K562 (cell line): ENCODE results near the gene B4GALNT3. TPM values are rescaled to one million over a fixed set of nuclear protein-coding genes. Genes with fewer than 3 reads are reported as not detected.

Source experiments
- ATAC-seq: fragments of 200-7000 bp; cut with Tn5 transposase; 3 replicates; pipeline ENCODE4 v1.9.1; 2020; ENCODE audit warnings: moderate library complexity
- BruUV-seq: library from RNA; stranded (reverse); fragments of 400-500 nt; replicated peaks from 2 replicates; lab custom pipeline; 2021; lab: Mats Ljungman, UMichigan
- CTCF ChIA-PET: fragments of 300-600 bp; formaldehyde crosslinking; extraction: SDS; loops from one replicate; lab custom pipeline; 2021; ENCODE audit warnings: low intra/inter-chr PET ratio; lab: Yijun Ruan, JAX
- POLR2A ChIA-PET: fragments of 300-600, 350-650 bp; sonication (Branson Sonifier 250); formaldehyde crosslinking; extraction: SDS; loops from one replicate; lab custom pipeline; 2021; ENCODE audit warnings: antibody characterized with exemption, inconsistent platforms; lab: Yijun Ruan, JAX
- DNase-seq, 4 experiments: peaks; one replicate each; pipeline versions ENCODE4 v3.0.0 to v3.0.0-alpha.2; 2011 to 2018; ENCODE audit warnings: low spot score in 3 of 4, mixed read lengths in 3 of 4; ENCODE audit errors: extremely low read depth in 1 of 4
- FAIRE-seq: peaks from 2 replicates; lab custom pipeline; 2011; peaks lifted over from hg19 to GRCh38; lab: Jason Lieb, UNC
- H2AFZ ChIP-seq: 2 replicates; pipeline ENCODE4 v1.6.0; 2011; ENCODE audit warnings: low read depth, low read length, control low read depth, inconsistent platforms
- H3K27ac ChIP-seq: fragments of 200-600 bp; 3 replicates; pipeline ENCODE4 v1.8.0; 2011; ENCODE audit warnings: low read depth, mild to moderate bottlenecking, control low read depth, inconsistent platforms, low read length, moderate library complexity, mixed read lengths; ENCODE audit errors: extremely low read depth
- H3K27me3 ChIP-seq, 2 experiments: fragments of 300-600 bp in 1 of 2; 2 replicates in 1 of 2; 3 replicates in 1 of 2; pipeline versions ENCODE4 v1.6.0 to v1.8.0; 2011; ENCODE audit warnings: inconsistent platforms in 2 of 2, low read length in 2 of 2, mild to moderate bottlenecking in 1 of 2, mixed read lengths in 1 of 2, moderate library complexity in 1 of 2; ENCODE audit not compliant: control insufficient read depth in 2 of 2, insufficient read depth in 2 of 2
- H3K36me3 ChIP-seq: fragments of 300-600 bp; 3 replicates; pipeline ENCODE4 v1.8.0; 2011; ENCODE audit warnings: mild to moderate bottlenecking, low read length, inconsistent platforms; ENCODE audit not compliant: control insufficient read depth, insufficient read depth
- H3K4me1 ChIP-seq, 2 experiments: fragments of 200-600 bp in 1 of 2; replicated peaks in 1 of 2; 2 replicates in 1 of 2; 3 replicates in 1 of 2; pipeline versions ENCODE4 v1.5.1 to v1.8.0; 2011; ENCODE audit warnings: inconsistent platforms in 2 of 2, low read length in 2 of 2, mild to moderate bottlenecking in 1 of 2, mixed read lengths in 1 of 2, moderate library complexity in 1 of 2; ENCODE audit not compliant: control insufficient read depth in 2 of 2, insufficient read depth in 2 of 2
- H3K4me2 ChIP-seq: 2 replicates; pipeline ENCODE4 v1.6.1; 2011; ENCODE audit warnings: low read length, control low read depth, inconsistent platforms, mixed read lengths; ENCODE audit not compliant: insufficient read depth
- H3K4me3 ChIP-seq: fragments of 200-600 bp; sonication (generic), shearing (Covaris generic); 2 replicates; pipeline ENCODE4 v1.5.1; 2016; ENCODE audit warnings: control low read depth, inconsistent platforms
- H3K79me2 ChIP-seq: fragments of 200-600 bp; 3 replicates; pipeline ENCODE4 v1.8.0; 2011; ENCODE audit warnings: low read length, inconsistent platforms; ENCODE audit not compliant: control insufficient read depth, insufficient read depth
- H3K9ac ChIP-seq, 2 experiments: 2 replicates each; pipeline versions ENCODE4 v1.6.0 to v1.6.1; 2011; ENCODE audit warnings: low read depth in 2 of 2, low read length in 2 of 2, control low read depth in 1 of 2, inconsistent platforms in 1 of 2, mild to moderate bottlenecking in 1 of 2, mixed read lengths in 1 of 2; ENCODE audit not compliant: insufficient read depth in 1 of 2
- H3K9me1 ChIP-seq: one replicate; pipeline ENCODE4 v1.6.0; 2011; ENCODE audit warnings: inconsistent platforms, mild to moderate bottlenecking, low read length, moderate library complexity; ENCODE audit not compliant: control insufficient read depth, insufficient read depth
- H3K9me3 ChIP-seq: replicated peaks from 2 replicates; pipeline ENCODE4 v1.5.1; 2011; ENCODE audit warnings: low read depth, low read length, inconsistent platforms; ENCODE audit not compliant: control insufficient read depth, insufficient read depth
- H4K20me1 ChIP-seq: replicated peaks from 2 replicates; pipeline ENCODE4 v1.6.1; 2011; ENCODE audit warnings: low read length, inconsistent platforms, mixed read lengths; ENCODE audit not compliant: control insufficient read depth, insufficient read depth
- CREBBP ChIP-seq: IDR thresholded peaks from one replicate; pipeline ENCODE4 v1.6.1; 2012; ENCODE audit warnings: low read depth, mild to moderate bottlenecking, control low read depth, inconsistent platforms, low read length
- ETS2 ChIP-seq: IDR thresholded peaks from 2 replicates; pipeline ENCODE4 v1.6.1; 2016; ENCODE audit warnings: borderline replicate concordance, missing genetic modification characterization, mild to moderate bottlenecking, moderate library complexity, missing compliant biosample characterization; ENCODE audit not compliant: poor library complexity, severe bottlenecking
- FOXP1 ChIP-seq: sonication (generic); formaldehyde crosslinking; IDR thresholded peaks from 2 replicates; pipeline ENCODE4 v1.8.0; 2022; ENCODE audit warnings: mild to moderate bottlenecking, missing genetic modification reagents
- HDAC8 ChIP-seq: fragments of 450-650 bp; IDR thresholded peaks from 2 replicates; pipeline ENCODE4 v1.6.1; 2016; ENCODE audit warnings: mild to moderate bottlenecking, missing genetic modification characterization, moderate library complexity, missing compliant biosample characterization
- JUN ChIP-seq, 2 experiments: sonication (generic) in 1 of 2; formaldehyde crosslinking in 1 of 2; IDR thresholded peaks; 2 replicates each; pipeline versions ENCODE4 v1.6.1 to v1.8.0; 2012 to 2022; ENCODE audit warnings: borderline replicate concordance in 2 of 2, mild to moderate bottlenecking in 2 of 2, improper control_type of control experiment in 1 of 2, low read depth in 1 of 2, low read length in 1 of 2, missing genetic modification reagents in 1 of 2
- MAX ChIP-seq: sonication (generic); formaldehyde crosslinking; IDR thresholded peaks from 2 replicates; pipeline ENCODE4 v1.9.0; 2022; ENCODE audit warnings: mild to moderate bottlenecking, missing genetic modification reagents
- XRCC4 ChIP-seq: IDR thresholded peaks from one replicate; pipeline ENCODE4 v1.6.1; 2011; ENCODE audit not compliant: insufficient read depth, insufficient read length; ENCODE audit errors: extremely low read depth
- ZNF77 ChIP-seq: fragments of 250-450 bp; sonication (Bioruptor Pico); IDR thresholded peaks from 2 replicates; pipeline ENCODE4 v1.5.0; 2020
- WGBS: fragments of 100-300 bp; shearing (Covaris generic); methylation state at CpG from one replicate; pipeline ENCODE4 v1.1.6; 2016; ENCODE audit warnings: low coverage, mixed read lengths; ENCODE audit not compliant: insufficient coverage; ENCODE audit errors: missing lambda C conversion rate; 5-methylcytosine and 5-hydroxymethylcytosine counted together
- in situ Hi-C: fragments of 300-500 bp; cut with MboI; formaldehyde crosslinking; loops from 4 replicates; pipeline ENCODE4 v1.15.0; 2018; ENCODE audit warnings: inconsistent platforms, mixed read lengths
- intact Hi-C: fragments of 100-400 bp; cut with micrococcal nuclease; formaldehyde crosslinking; loops from 2 replicates; pipeline ENCODE4 v1.14.2; 2022
- polyA plus RNA-seq, 8 experiments: library from polyadenylated mRNA; depleted of rRNA in 4 of 8; stranded (reverse) in 5 of 8; unstranded in 3 of 8; fragments of >200 nt; fragmentation: Nextera tagmentation in 2 of 8; fragmentation: Illumina TruSeq in 1 of 8; extraction: Ambion mirVana in 2 of 8; extraction: Trizol in 1 of 8; gene quantifications; 2 replicates each; pipeline versions ENCODE4 v1.2.1 to v1.2.3, GENCODE V29; 2011 to 2014; ENCODE audit warnings: inconsistent platforms in 1 of 8, missing spikeins in 1 of 8
- total RNA-seq, 7 experiments: library from RNA; depleted of rRNA in 6 of 7; stranded (reverse); fragments of >200 nt in 6 of 7; fragmentation: Illumina TruSeq in 2 of 7; extraction: Trizol in 2 of 7; gene quantifications; 2 replicates each; pipeline versions ENCODE4 v1.2.1 to v1.2.3, GENCODE V29; 2011 to 2021; ENCODE audit warnings: low replicate concordance in 1 of 7
- TF ChIP-seq, protein P1 (sequence below): sonication (generic); formaldehyde crosslinking; IDR thresholded peaks from 2 replicates; pipeline ENCODE4 v1.9.0; 2022; ENCODE audit warnings: mild to moderate bottlenecking, missing genetic modification reagents

B4GALNT3 gene
- total and polyA plus RNA-seq, 9 of the 15 experiments (the other 6 are each of a cell fraction or from before 2014, with no cell fraction given), result 0.04 to 0.36 (median 0.10) TPM; not detected in 6

DNA sequence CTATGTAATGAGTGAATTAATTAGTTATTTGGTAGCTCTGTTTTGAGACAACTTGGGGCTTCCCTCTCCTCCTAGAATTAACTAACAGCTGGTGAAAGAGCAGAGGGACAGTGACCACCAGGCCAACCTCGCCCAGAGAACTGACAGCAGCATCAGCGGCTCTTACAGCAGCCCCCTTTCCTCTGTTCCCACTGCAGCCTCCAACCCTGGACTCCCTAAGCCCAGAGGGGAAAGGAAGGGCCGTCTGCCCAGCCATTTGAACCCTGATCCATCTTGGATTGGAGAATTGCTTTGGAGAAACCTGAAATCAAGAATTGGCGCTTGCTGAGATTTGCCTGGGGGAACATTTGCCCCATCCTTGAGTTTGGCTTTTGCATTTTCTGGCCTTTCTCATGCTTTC lies 45.5 kb downstream of the B4GALNT3 start:
- DNase-seq (no peak), FAIRE-seq (no peak), ATAC-seq (no peak)
- no peaks in the 10 kb centered on the region for H3K4me1 ChIP-seq
- no peak overlapping the region for H3K9ac ChIP-seq
- in situ Hi-C loops (no loop called here), intact Hi-C loops (no loop called here)
- CTCF ChIA-PET, result no interaction called here
- no peaks in the 10 kb centered on the region for H3K9me1 ChIP-seq
- no TSS peak for BruUV-seq
- no peaks in the 10 kb centered on the region for H3K79me2 ChIP-seq
- peaks cover 15 to 53% of the 10 kb centered on the region in 2 experiments for H3K27me3 ChIP-seq
- H3K36me3 ChIP-seq, result no peaks in the 10 kb centered on the region
- TF ChIP-seq MAX (CRISPR knock-in tag) (no peak), HDAC8 (tag) (no peak)
- H4K20me1 ChIP-seq, result 0 out of 2 replicates have a peak, but pooled peaks cover 4% of the 10 kb centered on the region
- no peak overlapping the region for H3K27ac ChIP-seq
- H3K9me3 ChIP-seq, result no peaks in the 10 kb centered on the region
- POLR2A ChIA-PET, result no interaction called here
- no peak overlapping the region for H3K4me2 ChIP-seq
- H2AFZ ChIP-seq, result no peak overlapping the region
- 0% methylated on average over 2 of the region's 4 CpGs for WGBS
- no peak overlapping the region for H3K4me3 ChIP-seq

- H3K9me1 ChIP-seq, result no peaks in the 10 kb centered on the region
- H3K27ac ChIP-seq, result no peak overlapping the region
- ATAC-seq (no peak), DNase-seq (no peak), FAIRE-seq (no peak)
- H3K79me2 ChIP-seq, result no peaks in the 10 kb centered on the region
- intact Hi-C loops (no loop called here), in situ Hi-C loops (no loop called here)
- 8% methylated on average over 7 of the region's 9 CpGs for WGBS
- no peak overlapping the region for H3K9ac ChIP-seq
- 0 out of 2 replicates have a peak, but pooled peaks cover 4% of the 10 kb centered on the region for H4K20me1 ChIP-seq
- ChIA-PET CTCF (no interaction called here), POLR2A (interaction anchor here (0.7 kb wide), 1 partner anchor 19 kb away, joined by 4 read pairs; no protein-coding TSS in a partner anchor)
- no peak overlapping the region for H3K4me3 ChIP-seq
- H3K9me3 ChIP-seq, result no peaks in the 10 kb centered on the region
- TF ChIP-seq CREBBP, result no peak
- no peak for TF ChIP-seq ZNF77 (CRISPR knock-in tag)
- no peak for TF ChIP-seq FOXP1
- TF ChIP-seq XRCC4, result no peak
- TF ChIP-seq, protein P1, sequence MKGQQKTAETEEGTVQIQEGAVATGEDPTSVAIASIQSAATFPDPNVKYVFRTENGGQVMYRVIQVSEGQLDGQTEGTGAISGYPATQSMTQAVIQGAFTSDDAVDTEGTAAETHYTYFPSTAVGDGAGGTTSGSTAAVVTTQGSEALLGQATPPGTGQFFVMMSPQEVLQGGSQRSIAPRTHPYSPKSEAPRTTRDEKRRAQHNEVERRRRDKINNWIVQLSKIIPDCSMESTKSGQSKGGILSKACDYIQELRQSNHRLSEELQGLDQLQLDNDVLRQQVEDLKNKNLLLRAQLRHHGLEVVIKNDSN (CRISPR knock-in tag), result no peak
- TF ChIP-seq JUN (IDR thresholded peaks at IDR 0.05; ENCODE audit: borderline replicate concordance, low read depth, low read length), result no peak
- no peak for TF ChIP-seq JUN (CRISPR knock-in tag; IDR thresholded peaks at IDR 0.05; ENCODE audit: borderline replicate concordance)
- TF ChIP-seq ETS2 (tag), result no peak
- H3K4me1 ChIP-seq, result no peaks in the 10 kb centered on the region
- H2AFZ ChIP-seq, result no peak overlapping the region
- BruUV-seq, result no TSS peak
- H3K27me3 ChIP-seq, result peaks cover 11 to 41% of the 10 kb centered on the region in 2 experiments
- no peak overlapping the region for H3K4me2 ChIP-seq
- no peaks in the 10 kb centered on the region for H3K36me3 ChIP-seq
Observed at GRCh38 chr12:507391-507796, 47.7 kb downstream of the B4GALNT3 start.
